ENCODE data around the gene HOXB6.

The HOXB6 gene

GRCh38 chr17:48552466-48553189, 52.2 kb downstream of the HOXB6 start:
- no peak for DNase-seq (ENCODE audit: low read depth in 2 of 2)

GRCh38 chr17:48551596-48552465, 53.0 kb downstream of the HOXB6 start:
- no peak for DNase-seq (ENCODE audit: low read depth in 2 of 2)

GRCh38 chr17:48551214-48551555, 53.6 kb downstream of the HOXB6 start:
- no peak for DNase-seq (ENCODE audit: low read depth in 2 of 2)

- no peak for DNase-seq (ENCODE audit: low read depth in 2 of 2)
Observed at GRCh38 chr17:48550502-48551213, 54.1 kb downstream of the HOXB6 start.

GRCh38 chr17:48549914-48550501, 54.8 kb downstream of the HOXB6 start:
- DNase-seq (ENCODE audit: low read depth in 2 of 2), result no peak

- DNase-seq (ENCODE audit: low read depth in 2 of 2), result no peak
Observed at GRCh38 chr17:48549281-48549630, 55.5 kb downstream of the HOXB6 start.

GRCh38 chr17:48548523-48549280, 56.1 kb downstream of the HOXB6 start:
- DNase-seq (ENCODE audit: low read depth in 2 of 2), result no peak

GRCh38 chr17:48547808-48548522, 56.8 kb downstream of the HOXB6 start:
- no peak for DNase-seq (ENCODE audit: low read depth in 2 of 2)

- no peak for DNase-seq (ENCODE audit: low read depth in 2 of 2)
Observed at GRCh38 chr17:48546924-48547807, 57.6 kb downstream of the HOXB6 start.

- DNase-seq (ENCODE audit: low read depth in 2 of 2), result no peak
Observed at GRCh38 chr17:48546137-48546923, 58.5 kb downstream of the HOXB6 start.

All from stimulated activated CD4-positive, alpha-beta T cell treated with anti-CD3 and anti-CD28 coated beads, Interleukin-1b, Interleukin-23, amount 100 ng/mL, for 1 hour (primary cell).